ENCODE results near the gene DNAJC5.
A peak's percentile ranks its signal among the peaks of the same experiment; 100 is the strongest.

Gene DNAJC5

GRCh38 chr20:63883201-63883593, 11.7 kb upstream of the DNAJC5 start:
- Histone ChIP-seq H3K4me3 (no peak overlapping the region), H3K9ac (no peak overlapping the region), H3K36me3 (peaks cover 79% of the 10 kb centered on the region), H3K4me2 (no peak overlapping the region), H3K4me1 (peaks cover 50% of the 10 kb centered on the region), H4K20me1 (peaks cover 89% of the 10 kb centered on the region), H3K27me3 (no peaks in the 10 kb centered on the region), H3K9me3 (no peaks in the 10 kb centered on the region), H3K27ac (no peak overlapping the region)
- TF ChIP-seq Cebpa-rat (IDR thresholded peaks at IDR 0.05) = no peak

- H3K27ac ChIP-seq = no peak overlapping the region
- H3K27me3 ChIP-seq = no peaks in the 10 kb centered on the region
- H3K4me1 ChIP-seq = peaks cover 40% of the 10 kb centered on the region
- no peak overlapping the region for H3K9ac ChIP-seq
- H3K4me3 ChIP-seq = no peak overlapping the region
- H3K36me3 ChIP-seq = peaks cover 93% of the 10 kb centered on the region
- no peak for TF ChIP-seq Cebpa-rat (IDR thresholded peaks at IDR 0.05)
- no peak overlapping the region for H3K4me2 ChIP-seq
- H4K20me1 ChIP-seq = peaks cover 91% of the 10 kb centered on the region
- H3K9me3 ChIP-seq = no peaks in the 10 kb centered on the region
Observed at GRCh38 chr20:63884506-63885263, 10.2 kb upstream of the DNAJC5 start.

- no peaks in the 10 kb centered on the region for H3K9me3 ChIP-seq
- H3K4me3 ChIP-seq = no peak overlapping the region
- H3K9ac ChIP-seq = no peak overlapping the region
- peaks cover 99% of the 10 kb centered on the region for H3K36me3 ChIP-seq
- no peak for TF ChIP-seq Cebpa-rat (IDR thresholded peaks at IDR 0.05)
- no peaks in the 10 kb centered on the region for H3K27me3 ChIP-seq
- peaks cover 45% of the 10 kb centered on the region for H3K4me1 ChIP-seq
- peak overlapping the region; percentile 17 for H3K4me2 ChIP-seq
- 0 out of 2 replicates have a peak overlapping the region, but pooled peaks have one; percentile 44 for H3K27ac ChIP-seq
- peaks cover 97% of the 10 kb centered on the region for H4K20me1 ChIP-seq
Observed at GRCh38 chr20:63885264-63886053, 9.5 kb upstream of the DNAJC5 start.

- Histone ChIP-seq H3K27me3 (no peaks in the 10 kb centered on the region), H3K27ac (0 out of 2 replicates have a peak overlapping the region, but pooled peaks have one; percentile 44), H3K4me1 (peaks cover 50% of the 10 kb centered on the region), H3K9ac (no peak overlapping the region), H3K36me3 (peaks cover 99% of the 10 kb centered on the region), H3K4me3 (no peak overlapping the region), H3K4me2 (peak overlapping the region; percentile 17), H4K20me1 (peaks cover 97% of the 10 kb centered on the region), H3K9me3 (no peaks in the 10 kb centered on the region)
- TF ChIP-seq Cebpa-rat (IDR thresholded peaks at IDR 0.05) = no peak
Observed at GRCh38 chr20:63886054-63886419, 8.9 kb upstream of the DNAJC5 start.

- no peak overlapping the region for H3K27ac ChIP-seq
- H3K27me3 ChIP-seq = no peaks in the 10 kb centered on the region
- peaks cover 97% of the 10 kb centered on the region for H4K20me1 ChIP-seq
- TF ChIP-seq Cebpa-rat (IDR thresholded peaks at IDR 0.05) = no peak
- H3K4me2 ChIP-seq = no peak overlapping the region
- H3K9ac ChIP-seq = no peak overlapping the region
- H3K9me3 ChIP-seq = no peaks in the 10 kb centered on the region
- H3K4me3 ChIP-seq = no peak overlapping the region
- H3K4me1 ChIP-seq = peaks cover 42% of the 10 kb centered on the region
- peaks cover 99% of the 10 kb centered on the region for H3K36me3 ChIP-seq
Observed at GRCh38 chr20:63886921-63887320, 8.0 kb upstream of the DNAJC5 start.

GRCh38 chr20:63889241-63890200, 5.4 kb upstream of the DNAJC5 start:
- Histone ChIP-seq H4K20me1 (peaks cover 96% of the 10 kb centered on the region), H3K4me1 (peaks cover 41% of the 10 kb centered on the region), H3K27me3 (no peaks in the 10 kb centered on the region), H3K36me3 (peaks cover 80% of the 10 kb centered on the region), H3K4me3 (no peak overlapping the region), H3K9ac (no peak overlapping the region), H3K4me2 (no peak overlapping the region), H3K27ac (no peak overlapping the region), H3K9me3 (no peaks in the 10 kb centered on the region)
- no peak for TF ChIP-seq Cebpa-rat (IDR thresholded peaks at IDR 0.05)

GRCh38 chr20:63890201-63890576, 4.7 kb upstream of the DNAJC5 start:
- H3K4me1 ChIP-seq = peaks cover 37% of the 10 kb centered on the region
- H4K20me1 ChIP-seq = peaks cover 89% of the 10 kb centered on the region
- H3K27ac ChIP-seq = no peak overlapping the region

GRCh38 chr20:63890616-63891015, 4.3 kb upstream of the DNAJC5 start:
- Histone ChIP-seq H3K9me3 (no peaks in the 10 kb centered on the region), H3K36me3 (peaks cover 69% of the 10 kb centered on the region), H3K9ac (no peak overlapping the region; the same call in 1 of the 2 replicates), H4K20me1 (peaks cover 87% of the 10 kb centered on the region), H3K27ac (no peak overlapping the region), H3K4me1 (peaks cover 33% of the 10 kb centered on the region), H3K27me3 (no peaks in the 10 kb centered on the region), H3K4me3 (no peak overlapping the region), H3K4me2 (peak overlapping the region; percentile 3; the same call in 1 of the 2 replicates)
- TF ChIP-seq Cebpa-rat (IDR thresholded peaks at IDR 0.05) = no peak

More at GRCh38 chr20:63890201-63890576, 4.7 kb upstream of the DNAJC5 start:
- TF ChIP-seq Cebpa-rat (IDR thresholded peaks at IDR 0.05) = peak; percentile 76
- Histone ChIP-seq H3K9ac (no peak overlapping the region), H3K9me3 (no peaks in the 10 kb centered on the region), H3K4me3 (no peak overlapping the region), H3K27me3 (no peaks in the 10 kb centered on the region), H3K4me2 (0 out of 2 replicates have a peak overlapping the region, but pooled peaks have one; percentile 3), H3K36me3 (peaks cover 73% of the 10 kb centered on the region)
